SU-DHL-6 (cell line): ENCODE measurements around the gene C14orf132.

Experiments
- CTCF ChIP-seq: fragments of 200-600 bp; sonication (generic); IDR thresholded peaks from one replicate; pipeline ENCODE4 v1.5.1; 2017; ENCODE audit warnings: antibody characterized with exemption, mild to moderate bottlenecking, low read length, moderate library complexity; ENCODE audit not compliant: insufficient read depth, poor library complexity, severe bottlenecking
- EZH2phosphoT487 ChIP-seq: fragments of 200-600 bp; sonication (generic), shearing (Covaris generic); conservative IDR thresholded peaks from 2 replicates; pipeline ENCODE4 v1.6.1; 2018; ENCODE audit warnings: mild to moderate bottlenecking, antibody characterized with exemption, low read length, moderate library complexity, mixed read lengths

GRCh38 chr14:96094656-96095055, 55.5 kb downstream of the C14orf132 start:
- TF ChIP-seq CTCF (no peak), EZH2phosphoT487 (no peak)
